PC-3 (cell line): Measurements from ENCODE around the gene YES1. TPM values are rescaled to one million over a fixed set of nuclear protein-coding genes. Genes with fewer than 3 reads are reported as not detected.

Source experiments
- ATAC-seq: fragments of 200-7000 bp; cut with Tn5 transposase; 2 replicates; pipeline ENCODE4 v1.9.1; 2020; ENCODE audit warnings: mild to moderate bottlenecking, moderate library complexity
- BruUV-seq: library from RNA; stranded (reverse); fragments of 400-500 nt; replicated peaks from 2 replicates; lab custom pipeline; 2021; lab: Mats Ljungman, UMichigan
- CTCF ChIA-PET: fragments of 300-600 bp; sonication (Branson Sonifier 250); formaldehyde crosslinking; loops from one replicate; lab custom pipeline; 2022; ENCODE audit warnings: antibody characterized with exemption; lab: Charles Lee
- POLR2A ChIA-PET: fragments of 300-600 bp; sonication (Branson Sonifier 250); formaldehyde crosslinking; loops from one replicate; lab custom pipeline; 2022; ENCODE audit warnings: antibody characterized with exemption; ENCODE audit not compliant: unreplicated experiment; lab: Charles Lee
- DNase-seq: peaks from one replicate; pipeline ENCODE4 v3.0.0-alpha.2; 2015
- H2AFZ ChIP-seq: fragments of 300-600 bp; sonication (generic); 2 replicates; pipeline ENCODE4 v1.6.0; 2016; ENCODE audit warnings: antibody characterized with exemption, low read length
- H3F3A ChIP-seq: fragments of 300-600 bp; sonication (generic); one replicate; pipeline ENCODE4 v1.6.0; 2017; ENCODE audit warnings: antibody characterized with exemption, low read length, control low read depth, mild to moderate bottlenecking; ENCODE audit not compliant: unreplicated experiment
- H3K27ac ChIP-seq: fragments of 300-600 bp; sonication (generic); 2 replicates; pipeline ENCODE4 v1.5.1; 2016; ENCODE audit warnings: mild to moderate bottlenecking, low read length
- H3K27me3 ChIP-seq: fragments of 300-600 bp; sonication (generic); 2 replicates; pipeline ENCODE4 v1.6.1; 2016; ENCODE audit warnings: low read length, mixed read lengths
- H3K36me3 ChIP-seq: fragments of 300-600 bp; sonication (generic); 2 replicates; pipeline ENCODE4 v1.6.1; 2016; ENCODE audit warnings: low read depth, mixed run types, low read length, mixed read lengths
- H3K4me1 ChIP-seq: fragments of 300-600 bp; sonication (generic); 2 replicates; pipeline ENCODE4 v1.5.1; 2016; ENCODE audit warnings: low read length; ENCODE audit not compliant: insufficient read depth
- H3K4me2 ChIP-seq: fragments of 300-600 bp; sonication (generic); 2 replicates; pipeline ENCODE4 v1.6.0; 2016; ENCODE audit warnings: low read length
- H3K4me3 ChIP-seq: fragments of 300-600 bp; sonication (generic); 2 replicates; pipeline ENCODE4 v1.5.1; 2016; ENCODE audit warnings: mild to moderate bottlenecking, low read length, mixed read lengths
- H3K79me2 ChIP-seq: fragments of 300-600 bp; sonication (generic); 2 replicates; pipeline ENCODE4 v1.6.1; 2017; ENCODE audit warnings: low read length, mixed read lengths
- H3K9ac ChIP-seq: fragments of 300-600 bp; sonication (generic); 2 replicates; pipeline ENCODE4 v1.6.0; 2016; ENCODE audit warnings: mild to moderate bottlenecking, low read length
- H3K9me2 ChIP-seq: fragments of 300-600 bp; sonication (generic); replicated peaks from 2 replicates; pipeline ENCODE4 v1.6.1; 2016; ENCODE audit warnings: mixed run types, low read length, mixed read lengths
- H3K9me3 ChIP-seq: fragments of 300-600 bp; sonication (generic); 2 replicates; pipeline ENCODE4 v1.6.1; 2016; ENCODE audit warnings: low read length, mixed read lengths
- H4K20me1 ChIP-seq: fragments of 300-600 bp; sonication (generic); 2 replicates; pipeline ENCODE4 v1.6.1; 2016; ENCODE audit warnings: low read length, mixed read lengths
- EZH2 ChIP-seq: fragments of 300-600 bp; sonication (generic); IDR thresholded peaks from one replicate; pipeline ENCODE4 v1.6.1; 2017; ENCODE audit warnings: antibody characterized with exemption, mild to moderate bottlenecking, low read length; ENCODE audit not compliant: unreplicated experiment
- EZH2phosphoT487 ChIP-seq: fragments of 300-600 bp; sonication (generic); IDR thresholded peaks from 2 replicates; pipeline ENCODE4 v1.6.1; 2018; ENCODE audit warnings: mild to moderate bottlenecking, antibody characterized with exemption, low read length, borderline replicate concordance
- intact Hi-C: fragments of 100-400 bp; cut with micrococcal nuclease; formaldehyde crosslinking; loops from 2 replicates; pipeline ENCODE4 v1.9.0; 2023
- total RNA-seq: library from RNA; depleted of rRNA; stranded (reverse); fragments of >200 nt; gene quantifications from 2 replicates; pipeline ENCODE4 v1.2.3, GENCODE V29; 2014
- TF ChIP-seq, protein P1 (sequence below): fragments of 300-600 bp; sonication (generic); conservative IDR thresholded peaks from 2 replicates; pipeline ENCODE4 v1.5.1; 2017; ENCODE audit warnings: antibody characterized with exemption, low read depth, mild to moderate bottlenecking, low read length

YES1 gene
- total RNA-seq, 1 experiment from 2014 or later: 73.5 TPM

DNA sequence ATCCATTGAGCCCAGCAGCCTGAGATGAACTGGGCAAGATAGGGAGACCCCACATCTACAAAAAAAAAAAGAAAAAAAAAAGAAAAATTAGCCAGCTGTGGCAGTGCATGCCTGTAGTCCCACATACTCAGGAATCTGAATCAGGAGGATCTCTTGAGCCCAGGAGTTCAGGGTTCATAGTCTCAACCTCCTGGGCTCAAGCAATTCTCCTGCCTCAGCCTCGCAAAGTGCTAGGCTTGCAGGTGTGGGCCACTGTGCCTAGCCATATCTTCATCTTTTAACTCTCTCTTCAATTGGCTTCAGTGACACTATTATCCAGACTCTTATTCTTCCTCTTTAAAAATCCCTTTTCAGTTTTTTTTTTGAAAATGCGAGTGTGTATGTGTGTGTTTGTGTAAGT is 28.5 kb upstream of the YES1 start:
- ChIA-PET CTCF (interaction anchor here (0.6 to 1.9 kb wide), 3 partner anchors 10 to 666 kb away, joined by 3 to 23 read pairs (median 5); no protein-coding TSS in a partner anchor), POLR2A (no interaction called here)
- ATAC-seq (no peak), DNase-seq (no peak)
- H3K27ac ChIP-seq: no peak overlapping the region
- no peak overlapping the region for H3K4me2 ChIP-seq
- BruUV-seq: no TSS peak
- H3K9me3 ChIP-seq: no peaks in the 10 kb centered on the region
- no peaks in the 10 kb centered on the region for H3K79me2 ChIP-seq
- intact Hi-C loops: no loop called here
- no peak for TF ChIP-seq EZH2phosphoT487
- no peak for TF ChIP-seq EZH2
- TF ChIP-seq, protein P1, sequence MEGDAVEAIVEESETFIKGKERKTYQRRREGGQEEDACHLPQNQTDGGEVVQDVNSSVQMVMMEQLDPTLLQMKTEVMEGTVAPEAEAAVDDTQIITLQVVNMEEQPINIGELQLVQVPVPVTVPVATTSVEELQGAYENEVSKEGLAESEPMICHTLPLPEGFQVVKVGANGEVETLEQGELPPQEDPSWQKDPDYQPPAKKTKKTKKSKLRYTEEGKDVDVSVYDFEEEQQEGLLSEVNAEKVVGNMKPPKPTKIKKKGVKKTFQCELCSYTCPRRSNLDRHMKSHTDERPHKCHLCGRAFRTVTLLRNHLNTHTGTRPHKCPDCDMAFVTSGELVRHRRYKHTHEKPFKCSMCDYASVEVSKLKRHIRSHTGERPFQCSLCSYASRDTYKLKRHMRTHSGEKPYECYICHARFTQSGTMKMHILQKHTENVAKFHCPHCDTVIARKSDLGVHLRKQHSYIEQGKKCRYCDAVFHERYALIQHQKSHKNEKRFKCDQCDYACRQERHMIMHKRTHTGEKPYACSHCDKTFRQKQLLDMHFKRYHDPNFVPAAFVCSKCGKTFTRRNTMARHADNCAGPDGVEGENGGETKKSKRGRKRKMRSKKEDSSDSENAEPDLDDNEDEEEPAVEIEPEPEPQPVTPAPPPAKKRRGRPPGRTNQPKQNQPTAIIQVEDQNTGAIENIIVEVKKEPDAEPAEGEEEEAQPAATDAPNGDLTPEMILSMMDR: no peak
- no peak overlapping the region for H2AFZ ChIP-seq
- peaks cover 2% of the 10 kb centered on the region for H3F3A ChIP-seq
- peaks cover 16% of the 10 kb centered on the region for H3K4me1 ChIP-seq
- H4K20me1 ChIP-seq: no peaks in the 10 kb centered on the region
- H3K36me3 ChIP-seq: no peaks in the 10 kb centered on the region
- H3K9ac ChIP-seq: no peak overlapping the region
- H3K4me3 ChIP-seq: no peak overlapping the region
- H3K9me2 ChIP-seq: no peaks in the 10 kb centered on the region
- no peaks in the 10 kb centered on the region for H3K27me3 ChIP-seq

DNA sequence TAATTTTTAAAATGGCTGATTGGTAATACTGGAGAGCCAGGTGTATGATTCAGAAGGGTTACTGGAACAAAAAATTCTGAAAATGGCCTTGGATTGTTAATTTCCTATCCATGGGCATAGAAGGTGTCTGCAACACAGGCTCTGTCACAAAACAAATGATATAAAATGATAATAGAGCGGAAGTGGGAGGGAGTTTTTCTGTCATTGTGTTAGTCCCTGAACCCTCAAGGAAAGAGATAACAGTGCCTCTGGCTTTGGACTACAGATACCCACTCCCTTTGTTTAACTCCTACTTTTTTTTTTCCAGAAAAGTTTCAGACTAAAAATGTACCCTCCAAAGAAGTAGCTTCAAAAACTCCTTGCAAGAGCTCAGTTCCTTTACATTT is 28.0 kb upstream of the YES1 start:
- no TSS peak for BruUV-seq
- peaks cover 11% of the 10 kb centered on the region for H3K4me1 ChIP-seq
- no peak overlapping the region for H3K4me3 ChIP-seq
- CTCF ChIA-PET: interaction anchor here (0.6 to 1.9 kb wide), 4 partner anchors 9 to 666 kb away, joined by 3 to 23 read pairs (median 10); partner anchors contain the start of gene ENOSF1
- no peaks in the 10 kb centered on the region for H3K36me3 ChIP-seq
- ATAC-seq: no peak
- no peak overlapping the region for H3K9ac ChIP-seq
- no peak for DNase-seq
- intact Hi-C loops: no loop called here
- POLR2A ChIA-PET: no interaction called here
- no peak overlapping the region for H3K4me2 ChIP-seq
- no peaks in the 10 kb centered on the region for H3K9me3 ChIP-seq
- no peaks in the 10 kb centered on the region for H4K20me1 ChIP-seq
- H3K9me2 ChIP-seq: no peaks in the 10 kb centered on the region
- no peaks in the 10 kb centered on the region for H3F3A ChIP-seq
- H3K27me3 ChIP-seq: no peaks in the 10 kb centered on the region
- H3K79me2 ChIP-seq: no peaks in the 10 kb centered on the region
- H2AFZ ChIP-seq: no peak overlapping the region
- no peak for TF ChIP-seq EZH2phosphoT487
- no peak for TF ChIP-seq EZH2
- TF ChIP-seq, protein P1: no peak
- no peak overlapping the region for H3K27ac ChIP-seq
